H1 (cell line): Measurements from ENCODE around the gene NLRP1. TPM values are rescaled to one million over a fixed set of nuclear protein-coding genes. Genes with fewer than 3 reads are reported as not detected.

Source experiments
- BCL11A ChIP-seq, 2 experiments: IDR thresholded peaks; one replicate each; pipeline ENCODE4 v1.6.1; 2011; ENCODE audit warnings: low read depth in 2 of 2, low read length in 2 of 2, mild to moderate bottlenecking in 2 of 2
- BRCA1 ChIP-seq: IDR thresholded peaks from 2 replicates; pipeline ENCODE4 v1.6.1; 2012; ENCODE audit warnings: low read depth, low read length, improper control_type of control experiment
- GABPA ChIP-seq: IDR thresholded peaks from 2 replicates; pipeline ENCODE4 v1.6.1; 2011; ENCODE audit warnings: mild to moderate bottlenecking, low read length, moderate library complexity, borderline replicate concordance; ENCODE audit not compliant: insufficient read depth
- MAFK ChIP-seq: IDR thresholded peaks from 2 replicates; pipeline ENCODE4 v1.6.1; 2012; ENCODE audit warnings: low read depth, mild to moderate bottlenecking, improper control_type of control experiment, low read length
- MAX ChIP-seq: IDR thresholded peaks from 2 replicates; pipeline ENCODE4 v1.6.1; 2012; ENCODE audit warnings: inconsistent platforms
- NRF1 ChIP-seq: IDR thresholded peaks from 2 replicates; pipeline ENCODE4 v1.6.1; 2011; ENCODE audit warnings: mild to moderate bottlenecking, low read depth, low read length, improper control_type of control experiment
- PHF8 ChIP-seq: fragments of 200-600 bp; sonication (generic); conservative IDR thresholded peaks from 2 replicates; pipeline ENCODE4 v1.7.1; 2012; ENCODE audit warnings: low read depth, mild to moderate bottlenecking, inconsistent platforms, low read length, moderate library complexity
- RNF2 ChIP-seq: fragments of 200-900, 300-1000 bp; sonication (generic); IDR thresholded peaks from 2 replicates; pipeline ENCODE4 v1.7.1; 2016; ENCODE audit warnings: borderline replicate concordance, low read depth, mild to moderate bottlenecking, antibody characterized with exemption, low read length; ENCODE audit not compliant: poor library complexity, severe bottlenecking; ENCODE audit errors: missing control alignments
- SUZ12 ChIP-seq: fragments of 200-600 bp; sonication (generic); IDR thresholded peaks from 2 replicates; pipeline ENCODE4 v1.6.1; 2012; ENCODE audit warnings: mild to moderate bottlenecking, inconsistent platforms, low read length, moderate library complexity, mixed read lengths
- TBP ChIP-seq: IDR thresholded peaks from 2 replicates; pipeline ENCODE4 v1.6.1; 2011; ENCODE audit warnings: low read depth, low read length, improper control_type of control experiment
- polyA plus RNA-seq, 7 experiments: library from polyadenylated mRNA; depleted of rRNA in 3 of 7; stranded (reverse) in 5 of 7; unstranded in 2 of 7; fragments of >200 nt in 5 of 7; fragments of 200-250 nt in 2 of 7; gene quantifications; 1 replicate in 5 of 7; 2 replicates in 1 of 7; 4 replicates in 1 of 7; pipeline versions ENCODE4 v1.2.1 to v1.2.3, GENCODE V29; 2011 to 2013; ENCODE audit warnings: missing spikeins in 2 of 7, mixed read lengths in 2 of 7
- total RNA-seq: library from RNA; stranded (reverse); fragmentation: NEBNext Ultra II Directional; extraction: Animal tissue kit (Norgen Biotek cat#: 25700); gene quantifications from 2 replicates; pipeline ENCODE4 v1.2.1, GENCODE V29; 2021

The NLRP1 gene
- total and polyA plus RNA-seq, 2 of the 8 experiments (the other 6 are each of a cell fraction or from before 2014, with no cell fraction given), result 8.6 to 10.4 TPM

GRCh38 chr17:5501685-5502084, 82.6 kb downstream of the NLRP1 start (continued):
- TF ChIP-seq MAFK (no peak), RNF2 (no peak), PHF8 (no peak), MAX (no peak), GABPA (no peak), BRCA1 (no peak), TBP (no peak), SUZ12 (no peak), BCL11A (IDR thresholded peaks at IDR 0.05; ENCODE audit: low read depth in 2 of 2, low read length in 2 of 2) (no peak), NRF1 (no peak)
